Neural progenitor cell (in vitro differentiated cells): ENCODE data around the gene LITAFD.

Experiments used
- EZH2 ChIP-seq: fragments of 200-600 bp; sonication (generic); IDR thresholded peaks from 2 replicates; pipeline ENCODE4 v1.6.1; 2017; ENCODE audit warnings: antibody characterized with exemption, mild to moderate bottlenecking, moderate library complexity
- TF ChIP-seq, protein P1 (sequence below): fragments of 200-600 bp; sonication (generic); IDR thresholded peaks from 2 replicates; pipeline ENCODE4 v1.5.1; 2017; ENCODE audit warnings: antibody characterized with exemption, mild to moderate bottlenecking

DNA sequence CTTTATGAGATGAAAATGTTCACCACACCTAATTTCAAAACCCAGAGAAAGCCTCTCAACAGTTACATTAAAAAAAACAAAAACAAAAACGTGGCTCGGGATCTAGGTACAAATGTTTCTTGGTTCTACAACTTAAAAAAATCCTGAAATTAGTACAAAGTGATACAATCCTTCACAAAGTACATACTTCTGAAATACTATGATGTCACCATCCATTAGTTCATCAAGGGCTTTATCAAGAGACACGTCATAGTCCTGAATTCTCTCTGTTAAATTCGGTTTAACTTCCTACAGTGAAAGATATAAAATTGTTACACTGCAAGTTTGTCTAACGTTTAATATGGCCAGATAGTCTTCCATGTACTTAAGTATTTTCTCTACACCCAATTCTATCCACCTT lies 18.2 kb downstream of the LITAFD start:
- TF ChIP-seq, protein P1, sequence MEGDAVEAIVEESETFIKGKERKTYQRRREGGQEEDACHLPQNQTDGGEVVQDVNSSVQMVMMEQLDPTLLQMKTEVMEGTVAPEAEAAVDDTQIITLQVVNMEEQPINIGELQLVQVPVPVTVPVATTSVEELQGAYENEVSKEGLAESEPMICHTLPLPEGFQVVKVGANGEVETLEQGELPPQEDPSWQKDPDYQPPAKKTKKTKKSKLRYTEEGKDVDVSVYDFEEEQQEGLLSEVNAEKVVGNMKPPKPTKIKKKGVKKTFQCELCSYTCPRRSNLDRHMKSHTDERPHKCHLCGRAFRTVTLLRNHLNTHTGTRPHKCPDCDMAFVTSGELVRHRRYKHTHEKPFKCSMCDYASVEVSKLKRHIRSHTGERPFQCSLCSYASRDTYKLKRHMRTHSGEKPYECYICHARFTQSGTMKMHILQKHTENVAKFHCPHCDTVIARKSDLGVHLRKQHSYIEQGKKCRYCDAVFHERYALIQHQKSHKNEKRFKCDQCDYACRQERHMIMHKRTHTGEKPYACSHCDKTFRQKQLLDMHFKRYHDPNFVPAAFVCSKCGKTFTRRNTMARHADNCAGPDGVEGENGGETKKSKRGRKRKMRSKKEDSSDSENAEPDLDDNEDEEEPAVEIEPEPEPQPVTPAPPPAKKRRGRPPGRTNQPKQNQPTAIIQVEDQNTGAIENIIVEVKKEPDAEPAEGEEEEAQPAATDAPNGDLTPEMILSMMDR, result no peak
- TF ChIP-seq EZH2, result no peak
